Spleen (tissue), 7 donors: ENCODE data around the gene TNFRSF18.

ENCODE experiments used
- POLR2A ChIP-seq, 3 donors: fragments of 450-650 bp; IDR thresholded peaks; one replicate each; pipeline ENCODE4 v1.5.1; 2017; ENCODE audit warnings: antibody characterized with exemption in 3 of 3, mild to moderate bottlenecking in 1 of 3
- TF ChIP-seq, protein P1 (sequence below), 11 experiments: fragments of 200-600 bp in 7 of 11; fragments of 450-650 bp in 4 of 11; sonication (generic) in 4 of 11; IDR thresholded peaks in 8 of 11; conservative IDR thresholded peaks in 3 of 11; 1 replicate in 7 of 11; 2 replicates in 4 of 11; pipeline versions ENCODE4 v1.4.0 to v1.8.0; 2016 to 2021; ENCODE audit warnings: antibody characterized with exemption in 11 of 11, inconsistent platforms in 4 of 11, mild to moderate bottlenecking in 1 of 11
- donor health status: DM: no; HTN: no; CAD: no; lungs with moderate emphysema.
- donor health status: DM: no; HTN: no; CAD: no.
- donor health status: DM: no; HTN: no; CAD: no.

DNA sequence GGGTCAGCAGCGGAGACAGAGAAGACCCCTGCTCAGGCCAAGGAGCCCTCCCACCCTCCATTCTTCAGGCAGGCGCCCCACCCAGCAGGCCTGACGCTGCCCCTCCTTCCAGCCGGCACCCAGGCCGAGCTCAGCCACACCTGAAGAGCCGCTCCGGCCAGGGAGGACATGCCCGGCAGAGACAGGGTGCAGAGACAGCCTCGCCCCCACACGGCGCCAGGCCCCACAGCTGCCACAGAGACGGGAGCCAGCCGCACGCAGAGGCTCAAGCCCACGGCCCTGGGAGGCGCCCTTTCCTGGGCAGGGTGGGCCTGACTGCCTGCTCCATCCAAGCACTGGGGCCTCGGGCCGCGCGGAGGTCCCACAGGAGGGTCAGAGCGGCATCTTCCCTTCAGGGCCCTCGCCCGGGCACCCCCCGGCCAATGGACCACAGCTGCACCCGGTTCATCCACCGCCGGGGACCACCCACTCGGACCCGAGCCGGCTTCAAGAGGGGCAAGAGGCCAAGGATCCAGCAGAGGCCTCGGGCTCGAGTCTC lies 27.5 kb downstream of the TNFRSF18 start:
- TF ChIP-seq, protein P1, sequence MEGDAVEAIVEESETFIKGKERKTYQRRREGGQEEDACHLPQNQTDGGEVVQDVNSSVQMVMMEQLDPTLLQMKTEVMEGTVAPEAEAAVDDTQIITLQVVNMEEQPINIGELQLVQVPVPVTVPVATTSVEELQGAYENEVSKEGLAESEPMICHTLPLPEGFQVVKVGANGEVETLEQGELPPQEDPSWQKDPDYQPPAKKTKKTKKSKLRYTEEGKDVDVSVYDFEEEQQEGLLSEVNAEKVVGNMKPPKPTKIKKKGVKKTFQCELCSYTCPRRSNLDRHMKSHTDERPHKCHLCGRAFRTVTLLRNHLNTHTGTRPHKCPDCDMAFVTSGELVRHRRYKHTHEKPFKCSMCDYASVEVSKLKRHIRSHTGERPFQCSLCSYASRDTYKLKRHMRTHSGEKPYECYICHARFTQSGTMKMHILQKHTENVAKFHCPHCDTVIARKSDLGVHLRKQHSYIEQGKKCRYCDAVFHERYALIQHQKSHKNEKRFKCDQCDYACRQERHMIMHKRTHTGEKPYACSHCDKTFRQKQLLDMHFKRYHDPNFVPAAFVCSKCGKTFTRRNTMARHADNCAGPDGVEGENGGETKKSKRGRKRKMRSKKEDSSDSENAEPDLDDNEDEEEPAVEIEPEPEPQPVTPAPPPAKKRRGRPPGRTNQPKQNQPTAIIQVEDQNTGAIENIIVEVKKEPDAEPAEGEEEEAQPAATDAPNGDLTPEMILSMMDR (IDR thresholded peaks at IDR 0.05 in 8 of 11, conservative IDR thresholded peaks at IDR 0.05 in 3 of 11) = no peak
- TF ChIP-seq POLR2A (IDR thresholded peaks at IDR 0.05) = no peak
